GM21526 (cell line): ENCODE results near the gene ANXA2.
"Not testable (repeated sequence)": the region's sequence is repeated elsewhere in the genome, so short reads cannot be mapped to it uniquely, and the experiment has no call there.

Experiments
- ATAC-seq: cut with Tn5 transposase; IDR thresholded peaks from one replicate; pipeline ENCODE4 v1.9.1; 2021; ENCODE audit warnings: moderate library complexity; ENCODE audit not compliant: unreplicated experiment, low FRiP score

ANXA2 gene

DNA sequence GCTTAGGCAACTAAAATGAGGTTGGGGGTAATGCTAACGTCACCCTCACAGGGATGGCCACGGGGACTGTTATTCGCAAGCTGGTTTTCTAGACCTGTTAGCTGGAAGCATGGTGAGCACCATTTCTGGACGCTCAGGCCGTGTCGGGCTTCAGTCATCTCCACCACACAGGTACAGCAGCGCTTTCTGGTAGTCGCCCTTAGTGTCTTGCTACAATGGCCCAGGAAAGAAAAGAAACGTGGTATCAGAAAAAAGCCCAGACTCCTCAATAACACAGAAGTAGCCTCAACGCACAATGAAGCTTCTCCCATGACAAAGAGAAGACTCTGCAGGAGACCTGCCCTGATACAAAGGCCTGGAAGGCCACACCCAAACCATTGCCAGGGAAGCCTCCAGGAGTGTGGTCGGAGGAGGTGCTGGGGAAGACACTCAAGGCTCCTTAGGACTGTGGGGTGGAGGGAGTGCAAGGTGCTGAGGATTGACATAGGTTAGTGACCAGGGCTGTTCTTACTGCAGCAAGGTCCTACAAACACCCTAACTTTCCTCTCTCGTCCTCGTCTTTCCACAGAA, 50.2 kb downstream of the ANXA2 start:
- no peak for ATAC-seq

DNA sequence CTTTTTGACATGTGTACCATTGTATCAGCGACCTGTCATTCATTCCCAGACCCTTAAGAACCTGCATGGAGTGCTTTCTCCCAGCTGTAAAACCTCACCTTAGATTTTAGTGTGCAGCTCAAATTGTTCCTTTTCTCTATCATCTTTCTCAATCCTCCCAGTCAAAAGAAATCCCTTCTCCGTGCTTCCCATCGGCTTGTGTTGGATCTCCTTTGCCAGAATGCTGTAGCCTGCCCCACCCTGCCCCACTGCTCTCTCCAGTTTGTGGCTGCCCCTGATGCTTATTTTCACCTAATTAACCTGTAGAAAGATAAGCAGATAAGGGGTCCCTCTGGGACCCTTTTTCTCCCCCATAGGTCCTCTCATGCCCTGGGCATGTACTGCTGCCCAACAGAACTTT, 51.1 kb downstream of the ANXA2 start:
- ATAC-seq, result no peak

DNA sequence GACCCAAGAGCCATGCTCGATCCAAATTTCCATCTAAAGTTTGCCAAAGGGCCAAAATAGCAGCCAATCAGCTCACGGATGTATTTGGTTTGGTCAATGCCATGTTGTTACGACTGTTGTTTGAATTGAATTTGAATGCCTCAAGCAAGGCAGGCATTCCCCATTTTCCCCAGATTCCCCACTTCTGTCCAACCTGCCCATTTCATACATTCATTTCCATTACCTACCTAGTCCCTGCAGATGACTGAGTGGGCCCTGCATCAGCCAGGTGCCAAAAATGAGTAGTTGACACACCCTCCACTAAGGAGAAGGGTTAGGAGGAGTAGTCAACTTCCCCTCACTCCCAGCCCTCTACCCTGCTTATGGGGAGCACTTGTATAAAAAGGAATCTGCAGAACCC, 51.7 kb downstream of the ANXA2 start:
- ATAC-seq, result no peak

DNA sequence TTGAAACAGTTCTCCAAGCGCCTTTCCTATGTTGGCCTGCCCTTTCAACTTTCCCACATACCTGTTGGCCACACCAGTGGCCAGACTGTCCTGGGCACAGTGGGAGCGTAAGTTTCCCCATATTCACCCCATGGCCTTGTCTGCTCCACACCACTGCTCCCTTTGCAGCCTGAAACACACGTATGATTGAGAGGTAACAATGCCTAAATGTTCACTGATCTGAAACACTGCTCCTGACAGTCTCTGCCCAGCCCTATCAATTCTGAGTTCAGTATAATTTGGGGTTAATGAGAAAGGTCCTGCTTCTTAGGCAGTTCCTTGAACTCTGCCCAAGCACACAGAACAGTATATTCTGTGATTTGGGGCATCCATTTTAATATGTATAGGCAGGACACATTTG, 52.2 kb downstream of the ANXA2 start:
- ATAC-seq, result no peak

DNA sequence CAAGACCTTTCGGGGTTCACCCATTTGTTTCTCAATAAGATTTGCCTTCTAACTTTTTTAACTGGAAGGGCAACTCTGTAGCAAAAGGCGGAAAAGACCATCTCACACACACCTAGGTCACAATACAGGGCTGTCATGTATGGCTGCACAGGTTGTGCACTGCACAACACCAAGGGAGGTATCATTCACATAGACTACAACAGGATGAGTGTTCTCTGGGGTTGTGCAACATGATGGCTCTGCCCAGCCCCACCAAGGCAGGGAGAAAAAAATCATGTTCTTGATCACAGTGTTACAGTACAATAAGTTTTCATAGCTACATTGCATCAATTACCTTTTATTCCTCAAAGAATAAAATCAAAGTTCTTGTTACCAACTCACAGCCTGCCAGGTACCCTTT, 52.8 kb downstream of the ANXA2 start:
- no peak for ATAC-seq

DNA sequence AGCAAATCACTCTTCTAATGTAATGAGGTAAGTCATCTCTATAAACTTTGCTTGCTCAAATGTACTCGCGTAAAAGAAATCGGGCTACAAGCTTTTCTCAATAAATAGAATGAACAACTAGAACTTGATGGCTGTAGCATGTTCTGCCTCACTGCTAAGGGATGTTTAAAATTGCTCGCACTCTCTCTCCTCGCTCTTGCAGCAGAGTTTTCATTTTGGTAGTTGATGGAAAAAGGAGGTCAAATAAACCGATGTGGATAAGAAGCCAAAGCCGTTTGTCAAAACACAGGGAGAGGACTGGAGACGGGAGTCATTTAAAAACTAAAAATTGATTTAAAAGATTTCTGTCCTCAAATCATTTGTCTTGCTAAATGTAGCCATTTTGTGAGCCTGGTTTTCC, 53.3 kb downstream of the ANXA2 start:
- no peak for ATAC-seq

DNA sequence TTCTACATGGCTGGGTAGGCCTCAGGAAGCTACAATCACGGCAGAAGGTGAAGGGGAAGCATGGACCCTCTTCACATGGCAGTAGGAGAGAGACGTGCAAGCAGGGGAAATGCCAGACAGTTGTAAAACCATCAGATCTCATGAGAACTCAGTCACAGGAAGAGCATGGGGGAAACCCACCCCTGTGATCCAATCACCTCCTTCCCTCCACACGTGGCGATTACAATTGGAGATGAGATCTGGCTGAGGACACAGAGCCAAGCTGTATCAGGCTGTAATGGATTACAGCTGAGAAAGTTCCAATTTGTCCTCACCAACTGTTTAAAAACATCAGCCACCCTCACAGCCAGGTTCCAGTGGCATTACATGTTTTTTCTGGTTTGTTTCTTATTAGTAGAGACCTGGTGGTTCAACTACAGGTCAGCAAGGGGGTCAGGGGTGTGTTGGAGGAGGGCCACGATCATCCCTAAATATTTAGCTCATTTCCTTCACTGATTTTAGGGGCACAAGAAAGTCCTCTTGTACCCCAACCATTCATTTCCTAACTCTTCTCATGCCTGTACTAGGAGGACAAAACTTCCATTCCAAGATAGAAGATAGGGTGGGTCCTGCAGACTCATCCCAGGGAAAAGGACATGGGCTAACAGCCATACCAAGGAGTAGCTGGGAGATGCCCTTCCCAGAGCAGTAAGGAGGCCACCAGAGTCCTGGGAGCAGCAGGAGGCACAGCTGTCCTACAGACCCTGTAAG, 54.4 kb downstream of the ANXA2 start:
- no peak for ATAC-seq

DNA sequence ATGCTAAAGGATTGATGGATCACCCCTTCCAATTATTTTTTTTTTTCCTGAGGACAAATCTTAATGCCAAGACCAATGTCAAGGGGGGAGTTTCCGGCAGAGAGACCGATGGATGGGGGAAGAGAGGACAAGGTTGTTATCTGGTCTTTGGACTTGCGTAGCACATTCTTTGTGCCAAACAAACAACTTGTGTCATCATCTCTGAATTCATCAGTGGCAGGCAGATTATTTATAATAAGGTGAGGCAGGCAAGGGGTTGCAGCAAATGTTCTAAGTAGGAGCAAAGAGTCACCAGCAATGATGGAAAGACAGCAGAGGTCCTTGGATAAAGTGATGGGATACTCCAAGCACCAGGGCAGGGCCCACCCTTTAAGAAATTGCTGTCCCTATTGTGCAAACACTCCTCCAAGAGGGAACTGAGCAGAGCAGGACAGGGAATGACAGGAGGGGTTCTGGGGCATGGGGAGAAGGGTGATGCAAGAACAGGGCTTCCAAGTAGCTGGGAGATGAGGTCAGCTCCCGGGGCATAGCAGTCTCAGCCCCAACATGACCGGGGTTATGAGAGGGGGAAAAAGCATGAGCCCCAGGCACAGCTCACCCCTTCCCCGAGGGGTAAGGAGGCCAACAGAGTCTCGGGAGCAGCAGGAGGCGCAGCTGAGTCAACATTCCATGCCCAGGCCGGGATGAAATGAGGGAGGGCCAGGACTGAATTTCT, 57.4 kb downstream of the ANXA2 start:
- ATAC-seq, result no peak

DNA sequence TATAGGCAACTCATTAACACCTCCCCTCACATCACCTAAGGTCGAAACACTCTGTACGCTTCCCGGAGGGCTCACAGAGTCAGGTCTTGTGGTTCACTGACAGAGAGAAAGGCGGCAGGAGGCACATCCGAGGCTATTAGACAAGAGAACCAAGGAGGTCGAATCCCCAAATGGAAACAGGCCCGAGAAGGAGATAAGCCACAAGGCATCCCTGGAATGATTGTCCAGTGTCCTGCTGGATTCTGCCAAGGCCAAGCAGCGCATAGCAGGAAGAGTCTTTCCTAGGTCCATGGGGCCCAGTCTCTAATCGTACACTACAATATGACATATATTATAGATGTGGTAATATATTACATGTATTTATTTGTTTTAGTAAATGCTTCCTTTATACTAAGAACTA, 58.5 kb downstream of the ANXA2 start:
- no peak for ATAC-seq

DNA sequence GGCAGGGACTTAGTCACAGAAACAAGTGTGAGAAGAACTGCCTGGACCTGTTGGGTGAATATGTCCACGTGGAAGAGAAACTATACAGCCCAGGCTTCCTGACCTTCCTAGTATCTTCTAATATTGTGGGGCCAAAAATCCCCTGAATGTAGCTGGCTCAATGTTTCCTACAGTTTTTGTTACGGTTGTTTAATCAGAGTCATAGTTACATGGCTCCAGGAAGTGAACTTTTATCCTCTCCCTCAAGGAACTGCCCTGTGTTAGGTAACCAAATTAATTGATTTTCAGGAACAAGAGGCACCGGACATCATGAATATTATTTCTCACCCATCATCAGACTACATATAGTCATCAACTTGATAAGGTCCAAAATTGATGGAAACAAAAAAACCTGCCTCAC, 59.0 kb downstream of the ANXA2 start:
- ATAC-seq, result no peak

DNA sequence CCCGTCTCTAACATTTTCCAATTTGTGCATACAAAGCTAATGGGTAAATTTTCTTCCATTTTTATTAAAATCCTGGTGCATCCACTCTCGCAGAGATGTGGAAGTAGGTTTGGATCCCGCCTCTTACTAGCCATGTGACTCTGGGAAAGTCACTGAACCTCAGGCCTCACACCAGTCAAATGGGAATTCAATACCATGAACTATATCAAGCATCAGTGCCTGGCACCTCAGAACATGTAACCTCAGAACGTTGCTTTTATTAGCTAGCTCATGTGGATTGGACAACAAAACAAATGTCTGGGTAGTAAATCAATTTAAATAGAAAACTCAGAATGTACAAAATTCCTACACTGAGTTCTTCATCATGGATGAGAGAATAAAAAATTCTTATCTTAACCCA, 60.7 kb downstream of the ANXA2 start:
- ATAC-seq, result no peak

DNA sequence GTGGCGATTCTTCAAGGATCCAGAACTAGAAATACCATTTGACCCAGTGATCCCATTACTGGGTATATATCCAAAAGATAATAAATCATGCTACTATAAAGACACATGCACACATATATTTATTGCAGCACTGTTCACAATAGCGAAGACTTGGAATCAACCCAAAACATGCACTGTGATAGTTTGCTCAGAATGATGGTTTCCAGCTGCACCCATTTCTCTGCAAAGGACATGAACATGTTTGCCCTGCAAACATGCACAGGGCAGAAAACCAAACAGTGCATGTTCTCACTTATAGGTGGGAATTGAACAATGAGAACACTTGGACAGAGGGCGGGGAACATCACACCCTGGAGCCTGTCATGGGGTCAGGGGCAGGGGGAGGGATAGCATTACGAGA, 62.5 kb downstream of the ANXA2 start:
- not testable (repeated sequence) for ATAC-seq

DNA sequence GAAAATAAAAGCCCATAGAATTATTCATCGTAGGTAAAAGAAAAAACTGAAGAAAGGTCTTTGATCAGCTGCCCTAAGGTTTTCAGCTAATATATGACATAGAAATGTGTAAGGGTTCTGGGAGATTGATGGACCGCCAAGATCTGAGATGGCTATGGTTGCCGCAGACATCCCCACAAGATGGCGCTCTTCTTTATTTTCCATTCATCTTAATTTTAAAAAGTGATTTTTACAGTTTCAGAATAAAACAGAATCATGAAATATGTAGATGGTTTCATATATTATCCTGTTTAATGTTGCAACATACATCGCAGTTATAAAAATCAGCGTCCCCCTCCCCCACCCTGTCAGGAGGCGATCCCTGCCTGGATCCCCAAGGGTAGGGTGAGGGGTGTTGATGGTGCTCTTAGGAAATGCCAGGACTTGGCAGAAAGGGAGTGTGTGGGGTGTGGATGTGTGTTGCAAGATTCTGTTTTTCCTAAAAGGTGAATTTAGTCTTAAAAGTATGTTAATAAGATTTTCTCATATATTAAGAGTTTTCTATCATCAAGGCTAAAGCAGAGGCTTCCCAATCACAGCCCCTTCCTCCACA, 68.8 kb downstream of the ANXA2 start:
- ATAC-seq, result no peak

DNA sequence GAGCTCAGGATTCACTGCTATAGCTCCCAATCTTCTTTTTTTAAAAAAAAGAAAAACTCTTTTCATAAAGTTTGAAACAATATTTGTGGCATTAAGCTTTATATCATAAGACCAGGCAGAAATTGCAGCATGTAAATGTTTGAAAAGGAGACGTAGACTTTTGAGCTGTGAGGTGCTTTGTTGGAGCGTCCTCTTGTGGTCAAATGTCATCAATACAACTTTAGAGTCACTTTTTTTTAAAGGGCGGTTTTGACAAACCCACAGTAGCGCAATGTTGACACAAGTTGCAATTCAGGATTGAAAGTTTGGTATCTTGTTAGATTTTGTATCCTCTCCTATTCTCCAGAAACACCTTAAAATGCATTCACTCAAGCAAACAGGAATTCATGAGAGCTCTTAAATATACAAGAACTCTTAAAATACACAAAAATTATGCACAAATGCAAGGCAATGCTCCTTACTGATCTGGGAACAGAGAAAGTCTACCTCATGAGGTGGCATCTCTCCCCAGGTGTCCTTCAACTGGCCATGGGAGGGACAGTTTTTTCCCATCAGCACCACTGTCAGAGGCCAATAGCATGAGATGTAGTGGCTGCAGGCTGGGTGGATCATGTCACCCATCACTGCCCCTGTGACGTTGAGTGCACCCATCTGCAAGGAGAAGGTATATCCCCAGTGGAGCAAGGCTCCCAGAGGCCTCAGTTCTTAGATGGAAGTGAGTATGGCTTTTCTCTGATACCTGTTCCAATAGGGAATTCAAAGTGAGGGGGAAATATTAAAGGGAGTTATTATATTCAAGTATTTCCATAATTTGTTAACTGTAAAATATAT, 70.7 kb downstream of the ANXA2 start:
- ATAC-seq, result no peak

DNA sequence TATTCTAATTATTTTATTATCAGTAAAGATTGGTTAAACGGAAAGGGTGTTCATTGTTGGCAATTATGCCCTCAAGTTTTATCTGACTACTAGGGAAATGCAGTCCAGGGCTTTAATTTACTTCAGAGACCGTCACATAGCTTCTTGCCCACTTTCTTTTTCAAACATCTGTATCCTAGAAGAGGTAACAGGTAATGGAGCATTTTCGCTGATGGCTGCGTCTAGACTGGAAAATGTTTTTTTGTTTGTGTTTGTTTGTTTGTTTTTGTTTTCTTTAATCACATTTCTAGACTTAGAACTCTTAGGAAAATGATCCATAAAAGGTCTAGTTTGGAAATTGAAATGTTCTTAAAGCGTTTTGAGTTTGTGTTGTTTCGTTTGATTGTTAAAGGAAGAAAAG, 71.4 kb downstream of the ANXA2 start:
- no peak for ATAC-seq

DNA sequence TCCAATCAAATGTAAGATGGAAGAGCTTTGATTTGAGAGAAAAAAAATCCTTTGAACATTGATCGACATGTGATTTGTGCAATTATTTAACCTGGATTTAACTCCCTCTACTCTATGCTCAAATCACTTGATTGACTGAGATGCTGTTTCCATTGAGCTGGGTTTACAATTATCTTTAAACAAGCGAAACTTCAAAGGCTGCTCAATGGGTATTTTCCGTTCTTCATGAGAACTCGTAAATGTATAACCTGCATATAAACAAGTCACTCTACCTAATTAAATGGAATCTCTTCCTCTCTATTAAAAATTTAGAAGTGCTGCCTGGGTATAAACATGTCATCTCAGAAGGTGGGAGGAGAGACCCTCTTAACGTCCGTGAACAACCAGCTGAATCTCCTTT, 71.9 kb downstream of the ANXA2 start:
- no peak for ATAC-seq

DNA sequence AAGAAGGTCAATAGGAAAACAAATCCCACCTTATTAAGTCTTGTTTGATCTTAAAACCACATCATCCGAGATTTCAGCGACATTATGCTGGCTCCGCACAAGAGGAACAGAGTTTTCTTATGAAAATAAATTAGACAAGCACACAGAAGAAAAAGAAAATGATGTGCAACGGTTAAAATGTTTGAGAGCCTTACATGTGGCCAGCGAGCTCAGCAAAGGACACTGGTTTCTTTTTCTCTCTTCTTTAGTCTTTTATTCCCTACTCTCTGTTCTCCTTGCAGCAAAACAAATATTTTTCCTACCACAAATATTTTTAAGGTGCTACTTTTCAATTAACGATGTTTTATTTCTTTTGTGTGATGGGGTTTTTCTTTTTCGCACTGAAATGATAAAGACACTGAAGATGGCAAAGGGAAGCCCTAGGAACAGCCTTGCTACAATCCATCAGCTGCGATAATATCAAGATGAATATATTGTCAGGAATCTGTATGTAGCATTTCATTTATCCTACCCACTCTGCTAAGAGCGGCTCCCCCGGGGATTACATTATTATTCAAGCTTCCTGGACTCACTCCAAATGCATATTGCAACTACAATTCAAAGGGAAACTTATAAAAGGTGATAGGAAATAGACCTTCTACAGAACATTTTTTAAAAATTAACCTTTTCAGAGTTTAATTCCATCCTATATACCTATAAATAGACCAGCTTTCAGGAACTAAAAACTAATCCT, 72.9 kb downstream of the ANXA2 start:
- ATAC-seq, result no peak

DNA sequence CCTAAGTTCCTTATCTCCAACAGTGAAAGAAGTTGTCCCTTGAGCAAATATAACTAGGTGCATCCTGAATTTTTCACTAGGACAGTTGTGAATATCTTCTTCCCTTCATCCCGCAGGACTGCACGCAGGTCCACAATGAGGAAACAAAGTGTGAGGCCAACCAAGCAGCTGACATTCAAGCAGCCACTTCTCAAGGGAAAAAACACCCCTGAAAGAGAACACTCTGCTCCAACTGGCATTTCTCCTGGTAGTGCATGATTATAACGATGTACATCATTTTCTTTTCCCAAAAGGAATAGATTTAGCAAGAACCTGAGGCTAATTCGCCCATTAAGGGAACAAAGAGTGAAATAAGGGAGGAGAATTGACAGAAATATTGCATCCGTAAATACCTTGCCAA, 74.5 kb downstream of the ANXA2 start:
- ATAC-seq, result no peak

DNA sequence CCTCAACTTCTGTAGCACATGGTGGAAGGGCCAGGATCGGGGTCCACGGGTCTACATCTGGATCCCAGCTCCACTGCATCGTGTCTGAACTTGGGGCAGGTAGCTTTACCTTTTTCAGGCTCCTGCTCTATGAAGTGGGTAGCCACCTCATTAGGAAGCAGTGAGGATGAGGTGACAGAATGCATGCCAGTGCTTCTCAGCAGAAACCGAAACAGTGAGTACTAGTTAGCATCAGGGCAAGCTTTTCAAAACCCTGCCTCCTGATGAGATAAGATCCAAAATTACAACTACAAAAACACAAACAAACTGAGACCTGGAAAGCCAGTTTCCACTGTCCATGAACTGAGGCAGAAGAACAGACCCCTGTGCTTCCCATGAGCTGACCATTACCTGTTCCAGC, 77.4 kb downstream of the ANXA2 start:
- ATAC-seq, result no peak

DNA sequence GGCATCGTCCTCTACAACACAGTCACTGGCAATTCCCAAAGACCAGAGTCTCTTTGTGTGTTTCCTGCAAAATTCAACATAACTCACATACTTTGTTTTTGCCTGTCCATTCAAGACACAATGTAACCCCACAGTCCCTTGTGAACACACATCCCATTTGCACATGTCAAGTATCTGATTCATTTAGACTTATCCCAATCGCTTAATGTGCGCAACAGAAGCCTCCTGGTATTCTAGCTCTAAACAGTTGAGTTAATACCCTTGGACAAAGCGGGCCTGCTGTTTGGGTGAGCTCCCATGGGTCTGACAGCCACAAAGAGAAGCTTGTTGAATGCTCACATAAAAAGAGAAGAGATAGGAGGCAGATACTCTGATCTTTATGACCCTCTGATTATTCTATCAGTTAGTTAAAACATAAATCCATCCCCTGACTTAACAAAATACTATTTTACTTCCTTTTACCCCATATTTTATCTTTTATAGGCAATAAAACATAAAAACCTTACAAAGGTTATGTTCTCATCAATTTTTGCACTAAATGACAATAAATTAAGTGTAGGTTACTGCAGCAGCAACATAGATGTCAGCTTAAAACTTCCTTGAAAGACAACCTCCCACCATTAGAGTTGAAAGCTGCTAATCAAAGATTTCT, 79.4 kb downstream of the ANXA2 start:
- ATAC-seq, result no peak
